T-helper 2 cell treated with Interferon-gamma antibody and Interleukin-4, amounts not matched to agents 5 μg/mL and 100 μg/mL, for 36 hours (primary cell): ENCODE data around the gene YIPF3.

Experiments
- DNase-seq: peaks from one replicate; pipeline ENCODE4 v3.0.0; 2021; ENCODE audit warnings: low spot score
- H3K27ac Mint-ChIP-seq: one replicate; pipeline ENCODE4 v1.8.0; 2021; ENCODE audit warnings: mild to moderate bottlenecking, mixed read lengths
- H3K27me3 Mint-ChIP-seq: one replicate; pipeline ENCODE4 v1.8.0; 2021; ENCODE audit warnings: low read depth, mixed read lengths
- H3K36me3 Mint-ChIP-seq: one replicate; pipeline ENCODE4 v1.8.0; 2021; ENCODE audit warnings: low read depth, mixed read lengths
- H3K4me1 Mint-ChIP-seq: one replicate; pipeline ENCODE4 v1.8.0; 2021; ENCODE audit warnings: low read depth, mixed read lengths
- H3K4me3 Mint-ChIP-seq: one replicate; pipeline ENCODE4 v1.8.0; 2022; ENCODE audit warnings: mild to moderate bottlenecking, moderate library complexity, mixed read lengths
- H3K9me3 Mint-ChIP-seq: one replicate; pipeline ENCODE4 v1.8.0; 2021; ENCODE audit warnings: mixed read lengths

The YIPF3 gene

GRCh38 chr6:43520097-43520496, 3.4 kb upstream of the YIPF3 start:
- DNase-seq, result no peak
- Mint-ChIP-seq H3K4me1 (peaks cover 16% of the 10 kb centered on the region), H3K27ac (no peak overlapping the region), H3K36me3 (peaks cover 37% of the 10 kb centered on the region), H3K9me3 (no peaks in the 10 kb centered on the region), H3K4me3 (no peak overlapping the region), H3K27me3 (no peaks in the 10 kb centered on the region)

DNA sequence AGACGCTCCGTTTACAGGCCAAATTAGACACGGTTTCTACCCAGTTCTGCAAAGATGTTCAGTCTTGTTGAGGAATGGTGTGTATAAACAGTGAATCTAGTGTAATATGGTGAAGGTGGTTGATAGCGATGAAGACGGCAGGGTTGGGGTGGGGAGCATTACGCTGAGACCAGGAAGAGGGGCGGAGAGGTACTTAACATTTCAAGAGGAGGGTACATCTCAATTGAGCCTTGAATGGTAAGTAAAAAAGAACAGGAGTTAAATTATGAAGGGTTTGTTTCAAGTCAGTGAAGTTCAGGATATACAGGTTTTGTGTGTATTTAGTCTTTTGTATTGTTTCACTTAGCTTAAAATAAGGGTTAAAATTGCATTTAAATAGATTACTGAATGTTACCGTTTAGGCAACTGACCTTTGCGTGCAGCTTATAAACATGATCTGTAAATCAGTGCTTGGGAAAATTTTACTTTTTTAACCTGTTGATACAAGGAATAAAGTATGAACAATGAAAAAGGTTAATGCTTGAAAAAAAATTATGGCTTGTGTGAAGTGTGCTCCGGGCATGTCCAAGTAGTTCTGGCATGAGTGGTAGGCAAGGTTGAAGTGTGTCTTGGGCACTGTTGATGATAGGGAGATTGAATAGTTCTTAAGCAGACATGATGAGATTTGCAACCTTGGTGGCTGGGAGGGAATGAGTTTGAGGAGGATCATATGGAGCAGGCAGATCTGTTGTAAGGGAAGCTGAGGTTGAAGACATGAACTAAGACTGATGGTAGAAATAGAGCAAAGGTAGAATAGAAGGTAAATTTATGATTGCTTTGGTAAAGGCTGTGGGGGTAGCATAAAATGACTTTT, 1.0 kb upstream of the YIPF3 start:
- Mint-ChIP-seq H3K4me3 (no peak overlapping the region), H3K27ac (no peak overlapping the region), H3K36me3 (peaks cover 36% of the 10 kb centered on the region), H3K27me3 (no peaks in the 10 kb centered on the region), H3K4me1 (peaks cover 18% of the 10 kb centered on the region), H3K9me3 (no peaks in the 10 kb centered on the region)
- DNase-seq, result no peak

DNA sequence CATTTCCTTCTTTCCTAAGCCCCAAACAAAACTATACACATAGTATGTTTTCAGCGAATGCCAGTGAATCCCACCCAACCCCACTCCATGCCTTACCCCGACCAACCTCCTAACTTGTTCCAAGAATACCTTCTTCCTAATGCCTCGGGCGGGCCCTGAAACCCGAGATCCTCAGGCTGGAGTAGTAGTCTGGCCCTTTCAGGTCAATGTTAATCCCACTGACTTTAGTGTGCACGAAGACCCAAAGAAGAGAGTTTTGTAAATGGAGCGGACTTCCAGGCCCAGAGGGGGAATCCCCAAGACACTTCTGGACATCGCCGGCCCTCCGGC, 394 bp downstream of the YIPF3 start:
- Mint-ChIP-seq H3K27ac (no peak overlapping the region), H3K4me1 (peaks cover 21% of the 10 kb centered on the region), H3K9me3 (no peaks in the 10 kb centered on the region), H3K36me3 (peaks cover 44% of the 10 kb centered on the region), H3K4me3 (no peak overlapping the region), H3K27me3 (no peaks in the 10 kb centered on the region)
- no peak for DNase-seq

GRCh38 chr6:43515808-43516207, 918 bp downstream of the YIPF3 start:
- no peaks in the 10 kb centered on the region for H3K9me3 Mint-ChIP-seq
- H3K27ac Mint-ChIP-seq, result no peak overlapping the region
- peaks cover 43% of the 10 kb centered on the region for H3K36me3 Mint-ChIP-seq
- no peak overlapping the region for H3K4me3 Mint-ChIP-seq
- H3K27me3 Mint-ChIP-seq, result no peaks in the 10 kb centered on the region
- DNase-seq, result no peak
- peaks cover 21% of the 10 kb centered on the region for H3K4me1 Mint-ChIP-seq

DNA sequence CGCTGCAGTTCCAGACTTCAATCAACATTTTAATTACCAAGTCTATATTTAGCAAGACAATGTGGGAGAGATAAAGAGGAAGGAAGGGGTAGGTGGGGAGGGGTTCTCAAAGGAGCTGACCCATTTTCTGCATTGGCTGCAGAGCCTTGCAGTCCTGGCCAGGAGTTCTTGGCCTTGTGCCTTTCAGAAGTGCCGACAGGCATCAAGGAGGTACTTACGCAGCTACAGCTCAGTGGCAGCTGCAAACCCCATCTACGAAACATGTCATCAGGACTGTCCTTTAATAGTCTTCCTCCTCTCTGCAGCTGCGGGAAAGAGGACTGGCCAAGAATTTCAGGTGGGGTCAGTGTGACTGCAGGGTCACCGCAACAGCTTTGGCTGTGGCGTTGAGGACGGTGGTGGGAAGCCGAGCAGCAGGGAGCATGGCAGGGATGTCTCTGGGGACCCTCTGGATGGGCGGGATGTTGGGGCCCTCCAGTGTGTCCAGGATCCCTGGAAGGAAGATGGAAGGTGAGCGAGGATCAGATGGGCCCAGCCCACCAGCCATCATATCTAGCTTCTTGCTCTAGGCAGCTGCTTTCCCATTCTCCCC, 4.8 kb downstream of the YIPF3 start:
- Mint-ChIP-seq H3K4me1 (peaks cover 27% of the 10 kb centered on the region), H3K27me3 (peaks cover 19% of the 10 kb centered on the region), H3K27ac (peak overlapping the region; percentile 72), H3K4me3 (peak overlapping the region; percentile 14), H3K36me3 (peaks cover 40% of the 10 kb centered on the region), H3K9me3 (no peaks in the 10 kb centered on the region)
- DNase-seq, result no peak

DNA sequence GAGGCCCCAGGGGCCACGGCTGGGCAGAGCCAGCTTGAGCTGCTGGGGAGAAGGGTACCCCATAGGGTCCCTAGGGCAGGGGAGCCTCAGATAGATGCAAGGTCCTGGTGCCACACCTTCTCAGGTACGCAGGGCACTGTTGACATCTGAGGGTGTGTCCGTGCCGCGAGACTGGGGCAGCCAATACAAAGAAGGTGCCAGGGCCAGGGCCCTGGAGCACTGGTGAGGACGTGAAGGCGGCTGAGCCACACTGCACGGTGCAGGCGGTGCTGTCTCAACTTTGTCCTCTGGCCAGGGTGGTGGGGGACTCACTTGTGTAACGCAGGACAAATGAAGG, 5.9 kb downstream of the YIPF3 start:
- Mint-ChIP-seq H3K36me3 (peaks cover 41% of the 10 kb centered on the region), H3K4me3 (peak overlapping the region; percentile 62)

GRCh38 chr6:43509984-43510826, 6.5 kb downstream of the YIPF3 start, which contains the start of gene LRRC73:
LRRC73 (minus strand) TSS chr6:43510346; CDS start chr6:43509785, 561 bp downstream.
- H3K36me3 Mint-ChIP-seq, result peaks cover 38% of the 10 kb centered on the region
- peaks cover 19% of the 10 kb centered on the region for H3K27me3 Mint-ChIP-seq
- H3K9me3 Mint-ChIP-seq, result no peaks in the 10 kb centered on the region
- peak within 1 kb of the TSS; percentile 87 for H3K27ac Mint-ChIP-seq
- peak; percentile 80 for DNase-seq
- H3K4me1 Mint-ChIP-seq, result peaks cover 22% of the 10 kb centered on the region
- peak within 1 kb of the TSS; percentile 90 for H3K4me3 Mint-ChIP-seq

More for the DNA sequence above, 5.9 kb downstream of the YIPF3 start:
- Mint-ChIP-seq H3K27ac (no peak overlapping the region), H3K27me3 (peaks cover 19% of the 10 kb centered on the region), H3K9me3 (no peaks in the 10 kb centered on the region), H3K4me1 (peaks cover 26% of the 10 kb centered on the region)
- no peak for DNase-seq

DNA sequence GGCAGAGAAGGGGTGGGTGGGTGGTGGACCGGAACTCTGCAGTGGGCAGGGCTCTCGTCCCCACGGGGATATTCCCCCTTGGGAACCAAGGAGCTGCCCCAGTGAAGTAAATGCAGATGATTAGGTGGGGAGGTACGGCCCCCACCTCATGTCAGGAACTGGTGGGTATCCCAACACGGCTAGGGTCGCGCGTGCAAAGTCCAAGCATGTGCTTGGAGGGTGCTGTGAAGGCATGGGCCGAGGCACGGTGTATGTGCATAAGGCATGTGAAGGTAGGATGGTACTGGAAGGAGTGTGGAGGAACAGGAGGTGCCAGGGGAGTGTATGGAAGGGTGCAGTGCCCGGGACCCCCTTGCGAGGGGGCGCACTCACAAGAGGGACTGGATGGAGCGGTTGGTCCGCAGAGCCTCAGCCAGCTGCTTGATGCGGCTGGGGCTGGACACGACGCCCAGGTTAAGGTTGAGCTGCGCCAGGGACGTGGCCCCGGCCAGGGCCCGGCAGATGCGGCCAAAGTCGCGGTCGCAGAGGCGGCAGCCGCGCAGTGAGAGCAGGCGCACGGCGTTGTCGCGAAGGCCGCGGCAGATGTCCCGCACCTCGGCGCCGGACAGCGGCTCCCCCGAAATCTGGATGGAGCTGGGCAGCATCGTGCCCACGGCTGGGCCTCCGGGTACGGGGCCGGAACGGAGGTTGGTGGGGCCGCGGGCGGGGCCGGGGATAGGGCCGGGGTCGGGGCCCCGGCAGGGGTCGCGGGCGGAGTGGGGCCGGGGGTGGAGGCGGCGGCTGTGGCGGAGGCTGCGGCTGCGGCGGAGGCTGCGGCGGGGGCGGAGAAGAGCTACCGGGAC, 7.4 kb downstream of the YIPF3 start:
- Mint-ChIP-seq H3K36me3 (peaks cover 35% of the 10 kb centered on the region), H3K27me3 (peaks cover 19% of the 10 kb centered on the region), H3K27ac (peak overlapping the region; percentile 87), H3K4me3 (peak overlapping the region; percentile 90), H3K4me1 (peaks cover 16% of the 10 kb centered on the region), H3K9me3 (no peaks in the 10 kb centered on the region)
- no peak for DNase-seq

- Mint-ChIP-seq H3K4me1 (peaks cover 15% of the 10 kb centered on the region), H3K27me3 (peaks cover 19% of the 10 kb centered on the region), H3K9me3 (no peaks in the 10 kb centered on the region), H3K27ac (peak overlapping the region; percentile 52), H3K36me3 (peaks cover 36% of the 10 kb centered on the region), H3K4me3 (peak overlapping the region; percentile 90)
- no peak for DNase-seq
Observed at GRCh38 chr6:43508481-43509141, 8.1 kb downstream of the YIPF3 start.

- Mint-ChIP-seq H3K9me3 (no peaks in the 10 kb centered on the region), H3K4me3 (no peak overlapping the region), H3K36me3 (peaks cover 24% of the 10 kb centered on the region), H3K4me1 (peaks cover 12% of the 10 kb centered on the region), H3K27me3 (peaks cover 19% of the 10 kb centered on the region), H3K27ac (peak overlapping the region; percentile 49)
- DNase-seq, result peak; percentile 71
Observed at GRCh38 chr6:43506667-43507471, 9.9 kb downstream of the YIPF3 start.

DNA sequence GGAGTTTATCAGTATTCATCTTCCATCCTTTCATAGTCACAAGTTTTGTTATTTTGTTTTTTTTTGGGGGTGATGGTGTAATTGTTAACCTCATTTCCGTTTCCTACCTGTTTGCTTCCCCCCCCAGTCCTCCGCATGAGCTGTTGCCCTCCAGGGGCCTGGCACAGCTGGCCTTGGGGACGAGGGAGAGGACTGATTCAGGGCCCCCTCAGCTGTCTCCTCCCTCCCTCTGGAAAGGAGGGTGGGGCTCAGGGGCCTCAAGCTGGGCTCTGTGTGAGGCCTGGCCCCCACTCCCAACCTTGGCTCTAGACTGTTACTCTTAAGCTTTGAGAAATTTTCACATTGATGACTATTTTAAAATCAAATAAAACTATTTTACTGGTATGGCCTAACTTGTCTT, 10.6 kb downstream of the YIPF3 start:
- Mint-ChIP-seq H3K9me3 (no peaks in the 10 kb centered on the region), H3K4me3 (no peak overlapping the region), H3K27ac (peak overlapping the region; percentile 14), H3K36me3 (peaks cover 22% of the 10 kb centered on the region), H3K4me1 (peaks cover 10% of the 10 kb centered on the region), H3K27me3 (peaks cover 19% of the 10 kb centered on the region)
- DNase-seq, result no peak

DNA sequence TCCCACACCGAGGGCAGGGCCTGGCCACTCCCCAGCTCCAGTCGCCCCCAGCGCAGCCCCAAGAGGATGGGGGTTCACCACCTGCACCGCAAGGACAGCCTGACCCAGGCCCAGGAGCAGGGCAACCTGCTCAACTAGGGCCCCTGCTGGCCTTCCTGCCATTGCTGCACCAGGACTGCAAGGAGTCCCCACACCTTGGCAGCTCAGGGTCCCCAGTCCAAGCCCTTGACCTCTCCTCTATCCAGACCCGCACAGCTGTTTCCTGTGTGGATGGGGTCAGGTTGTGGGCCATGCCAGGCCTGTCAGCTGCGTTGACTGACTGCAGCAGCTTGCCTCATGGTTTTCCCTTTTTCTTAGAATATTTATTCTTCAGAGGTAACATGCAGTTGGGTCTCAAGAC, 11.0 kb downstream of the YIPF3 start:
- Mint-ChIP-seq H3K27me3 (peaks cover 19% of the 10 kb centered on the region), H3K4me1 (peaks cover 10% of the 10 kb centered on the region), H3K4me3 (no peak overlapping the region), H3K9me3 (no peaks in the 10 kb centered on the region), H3K36me3 (peaks cover 19% of the 10 kb centered on the region), H3K27ac (no peak overlapping the region)
- no peak for DNase-seq
